Esophagus muscularis mucosa (tissue), 4 donors: ENCODE measurements around the gene SLC16A3. TPM values are rescaled to one million over a fixed set of nuclear protein-coding genes. Genes with fewer than 3 reads are reported as not detected.

Source experiments
- DNase-seq: peaks from one replicate; pipeline ENCODE4 v3.0.0-alpha.2; 2017; ENCODE audit errors: extremely low spot score
- H3K27ac ChIP-seq, 4 donors: fragments of 200-600 bp; sonication (generic); replicated peaks in 1 of 4; 1 replicate in 3 of 4; 2 replicates in 1 of 4; pipeline ENCODE4 v1.5.1; 2016 to 2019; ENCODE audit warnings: mild to moderate bottlenecking in 1 of 4
- H3K27me3 ChIP-seq, 4 donors: fragments of 200-600 bp; sonication (generic); one replicate each; pipeline versions ENCODE4 v1.5.1 to v1.6.0; 2016 to 2019
- H3K36me3 ChIP-seq, 4 donors: fragments of 200-600 bp; sonication (generic); one replicate each; pipeline ENCODE4 v1.5.1; 2016 to 2019
- H3K4me1 ChIP-seq, 4 donors: fragments of 200-600 bp; sonication (generic); one replicate each; pipeline ENCODE4 v1.5.1; 2016 to 2019
- H3K4me3 ChIP-seq, 4 donors: fragments of 200-600 bp; sonication (generic); 1 replicate in 2 of 4; 2 replicates in 2 of 4; pipeline ENCODE4 v1.5.1; 2016 to 2019; ENCODE audit warnings: mild to moderate bottlenecking in 4 of 4, moderate library complexity in 1 of 4
- H3K9me3 ChIP-seq, 4 donors: fragments of 200-600 bp; sonication (generic); 1 replicate in 3 of 4; 2 replicates in 1 of 4; pipeline ENCODE4 v1.5.1; 2016 to 2019
- EP300 ChIP-seq: sonication (generic); formaldehyde crosslinking; IDR thresholded peaks from one replicate; pipeline ENCODE4 v1.6.1; 2017; ENCODE audit warnings: antibody characterized with exemption
- POLR2A ChIP-seq: fragments of 450-650 bp; IDR thresholded peaks from one replicate; pipeline ENCODE4 v1.6.1; 2017; ENCODE audit warnings: antibody characterized with exemption, moderate library complexity, mild to moderate bottlenecking, low read depth
- POLR2AphosphoS5 ChIP-seq, 2 donors: sonication (generic); formaldehyde crosslinking; IDR thresholded peaks; one replicate each; pipeline ENCODE4 v1.6.1; 2017; ENCODE audit warnings: antibody characterized with exemption in 2 of 2
- WGBS: methylation state at CpG from one replicate; pipeline ENCODE4 v1.1.5; 2018; 5-methylcytosine and 5-hydroxymethylcytosine counted together
- intact Hi-C: fragments of 100-400 bp; cut with DNase I; formaldehyde crosslinking; loops from one replicate; pipeline ENCODE4 v1.15.1; 2023
- total RNA-seq, 4 donors: library from RNA; depleted of rRNA; stranded (reverse); fragments of >200 nt; gene quantifications; one replicate each; pipeline versions ENCODE4 v1.1.0 to v1.2.1, GENCODE V29; 2016
- TF ChIP-seq, protein P1 (sequence below), 3 experiments: fragments of 200-600 bp in 2 of 3; fragments of 450-650 bp in 1 of 3; sonication (generic) in 2 of 3; IDR thresholded peaks; one replicate each; pipeline ENCODE4 v1.5.1; 2017 to 2019; ENCODE audit warnings: antibody characterized with exemption in 3 of 3, mild to moderate bottlenecking in 2 of 3, moderate library complexity in 1 of 3

Gene SLC16A3
- total RNA-seq, 4 donors from 2014 or later = 17.0 to 28.8 (median 23.4) TPM

GRCh38 chr17:82212331-82213250 lies 16.3 kb upstream of the SLC16A3 start, which contains the start of gene CCDC57:
TSS of gene CCDC57 (minus strand) at chr17:82212842. CDS start at chr17:82201944, 10,898 bp downstream.
- no peak for DNase-seq
- 0% methylated on average over 17 of the region's 116 CpGs for WGBS

GRCh38 chr17:82213251-82214011 lies 15.4 kb upstream of the SLC16A3 start:
- H3K27me3 ChIP-seq = no peaks in the 10 kb centered on the region
- WGBS = 18% methylated on average over 13 of the region's 37 CpGs

More at GRCh38 chr17:82212331-82213250, 16.3 kb upstream of the SLC16A3 start, which contains the start of gene CCDC57:
- TF ChIP-seq POLR2A = peak; percentile 16
- no peak for TF ChIP-seq EP300
- peak; percentile 70 to 85 for TF ChIP-seq POLR2AphosphoS5 (IDR thresholded peaks at IDR 0.05)
- TF ChIP-seq, protein P1, sequence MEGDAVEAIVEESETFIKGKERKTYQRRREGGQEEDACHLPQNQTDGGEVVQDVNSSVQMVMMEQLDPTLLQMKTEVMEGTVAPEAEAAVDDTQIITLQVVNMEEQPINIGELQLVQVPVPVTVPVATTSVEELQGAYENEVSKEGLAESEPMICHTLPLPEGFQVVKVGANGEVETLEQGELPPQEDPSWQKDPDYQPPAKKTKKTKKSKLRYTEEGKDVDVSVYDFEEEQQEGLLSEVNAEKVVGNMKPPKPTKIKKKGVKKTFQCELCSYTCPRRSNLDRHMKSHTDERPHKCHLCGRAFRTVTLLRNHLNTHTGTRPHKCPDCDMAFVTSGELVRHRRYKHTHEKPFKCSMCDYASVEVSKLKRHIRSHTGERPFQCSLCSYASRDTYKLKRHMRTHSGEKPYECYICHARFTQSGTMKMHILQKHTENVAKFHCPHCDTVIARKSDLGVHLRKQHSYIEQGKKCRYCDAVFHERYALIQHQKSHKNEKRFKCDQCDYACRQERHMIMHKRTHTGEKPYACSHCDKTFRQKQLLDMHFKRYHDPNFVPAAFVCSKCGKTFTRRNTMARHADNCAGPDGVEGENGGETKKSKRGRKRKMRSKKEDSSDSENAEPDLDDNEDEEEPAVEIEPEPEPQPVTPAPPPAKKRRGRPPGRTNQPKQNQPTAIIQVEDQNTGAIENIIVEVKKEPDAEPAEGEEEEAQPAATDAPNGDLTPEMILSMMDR (IDR thresholded peaks at IDR 0.05) = peak in 2 of 3 experiments; percentile 32 to 41
- Histone ChIP-seq H3K36me3 (peaks cover 0 to 2% (median 0%) of the 10 kb centered on the region in 4 donors), H3K27ac (peak within 1 kb of the TSS; percentile 87 to 92 (median 89)), H3K27me3 (no peaks in the 10 kb centered on the region), H3K4me1 (peaks cover 26 to 54% (median 41%) of the 10 kb centered on the region in 4 donors), H3K4me3 (peak within 1 kb of the TSS; percentile 70 to 98 (median 97)), H3K9me3 (no peaks in the 10 kb centered on the region)
- intact Hi-C loops = no loop called here

GRCh38 chr17:82214012-82214628 lies 14.7 kb upstream of the SLC16A3 start:
- TF ChIP-seq EP300 (no peak), POLR2A (no peak), POLR2AphosphoS5 (IDR thresholded peaks at IDR 0.05) (no peak)
- TF ChIP-seq, protein P1 (IDR thresholded peaks at IDR 0.05) = no peak

More at GRCh38 chr17:82213251-82214011, 15.4 kb upstream of the SLC16A3 start:
- intact Hi-C loops = no loop called here
- Histone ChIP-seq H3K36me3 (no peaks in the 10 kb centered on the region), H3K4me3 (peak overlapping the region; percentile 70 to 98 (median 97)), H3K27ac (peak overlapping the region; percentile 87 to 92 (median 89)), H3K9me3 (no peaks in the 10 kb centered on the region), H3K4me1 (peaks cover 26 to 59% (median 44%) of the 10 kb centered on the region in 4 donors)
- DNase-seq = no peak
- TF ChIP-seq POLR2AphosphoS5 (IDR thresholded peaks at IDR 0.05) (no peak), EP300 (no peak), POLR2A (no peak)
- TF ChIP-seq, protein P1 (IDR thresholded peaks at IDR 0.05) = no peak

GRCh38 chr17:82215095-82215971 lies 13.5 kb upstream of the SLC16A3 start:
- H3K27me3 ChIP-seq = no peaks in the 10 kb centered on the region
- 78% methylated on average over 16 of the region's 25 CpGs for WGBS
- intact Hi-C loops = no loop called here
- H3K9me3 ChIP-seq = no peaks in the 10 kb centered on the region
- H3K27ac ChIP-seq = peak overlapping the region; percentile 13 to 72 (median 56)
- TF ChIP-seq POLR2A (no peak), EP300 (no peak), POLR2AphosphoS5 (IDR thresholded peaks at IDR 0.05) (no peak)
- TF ChIP-seq, protein P1 (IDR thresholded peaks at IDR 0.05) = no peak
- no peaks in the 10 kb centered on the region for H3K36me3 ChIP-seq
- DNase-seq = no peak
- H3K4me1 ChIP-seq = peaks cover 26 to 59% (median 44%) of the 10 kb centered on the region in 4 donors
- H3K4me3 ChIP-seq = no peak overlapping the region

More at GRCh38 chr17:82214012-82214628, 14.7 kb upstream of the SLC16A3 start:
- Histone ChIP-seq H3K9me3 (no peaks in the 10 kb centered on the region), H3K4me3 (no peak overlapping the region), H3K36me3 (no peaks in the 10 kb centered on the region), H3K27ac (no peak overlapping the region), H3K4me1 (peaks cover 26 to 59% (median 44%) of the 10 kb centered on the region in 4 donors), H3K27me3 (no peaks in the 10 kb centered on the region)
- 85% methylated on average over 11 of the region's 11 CpGs for WGBS
- DNase-seq = no peak
- intact Hi-C loops = no loop called here
